SIG-M5 treated with dmso at 0.1 percent for 504 hours (cell line): ENCODE results near the gene SLC2A9.
A peak's percentile ranks its signal among the peaks of the same experiment; 100 is the strongest.

Source experiments
- DNase-seq: peaks from one replicate; lab custom pipeline; 2025; ENCODE audit not compliant: unreplicated experiment; lab: John Stamatoyannopoulos, UW

The SLC2A9 gene

DNA sequence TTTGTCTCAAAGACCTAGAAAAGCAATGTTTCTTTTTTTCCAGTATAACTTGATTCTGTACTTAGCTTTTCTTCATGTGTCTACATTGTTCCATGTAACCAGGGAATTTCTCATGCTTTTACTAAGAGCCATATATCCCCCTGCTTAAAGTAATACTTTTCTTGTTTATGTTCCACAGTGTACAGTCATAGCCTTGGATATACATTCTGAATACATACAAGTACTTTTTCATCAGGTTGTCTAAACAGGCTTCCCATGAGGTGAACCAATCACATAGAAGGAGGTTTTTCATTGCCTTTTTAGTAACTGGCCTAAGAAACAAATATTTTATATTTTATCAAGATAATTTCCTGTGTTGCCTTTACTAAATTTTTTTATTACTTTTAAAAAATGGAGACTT is 52.8 kb downstream of the SLC2A9 start:
- no peak for DNase-seq

DNA sequence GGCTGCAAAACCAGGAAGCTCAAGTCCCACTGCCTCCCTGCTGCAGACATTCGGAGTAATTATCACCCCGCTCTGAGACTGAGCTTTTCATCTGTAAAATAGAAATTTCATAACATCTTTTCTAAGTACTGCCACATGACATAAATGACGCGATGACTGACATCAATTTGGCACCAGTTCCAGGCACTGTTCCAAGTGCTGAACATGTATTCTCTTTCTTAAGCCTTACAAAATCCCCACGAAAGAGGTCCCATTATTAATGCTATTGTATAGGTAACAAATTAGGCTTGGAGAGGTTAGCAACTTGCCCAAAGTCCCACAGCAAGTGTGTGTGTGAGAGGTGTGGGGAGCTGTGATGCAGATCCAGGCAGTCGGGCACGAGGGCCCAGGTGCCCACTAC is 56.4 kb downstream of the SLC2A9 start:
- DNase-seq: no peak

DNA sequence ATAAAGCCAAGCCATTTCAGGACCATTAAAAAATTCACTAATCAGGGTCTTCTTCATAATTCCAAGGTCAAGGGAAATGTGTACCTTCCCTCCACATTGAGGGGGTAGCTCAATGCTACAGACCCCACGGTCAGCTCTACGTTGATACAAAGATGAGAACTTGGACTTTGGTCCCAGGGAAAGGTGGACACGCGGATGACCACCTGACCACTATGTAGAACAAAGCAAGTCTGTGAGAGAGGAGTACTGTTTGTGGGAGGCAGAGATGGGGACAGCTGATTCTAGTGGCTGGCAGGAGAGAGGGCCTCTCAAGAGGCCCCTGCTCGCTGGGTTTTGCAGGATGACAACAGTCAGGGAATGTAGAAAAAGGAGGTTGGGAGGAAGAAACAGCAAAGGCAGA is 58.0 kb downstream of the SLC2A9 start:
- DNase-seq: no peak

DNA sequence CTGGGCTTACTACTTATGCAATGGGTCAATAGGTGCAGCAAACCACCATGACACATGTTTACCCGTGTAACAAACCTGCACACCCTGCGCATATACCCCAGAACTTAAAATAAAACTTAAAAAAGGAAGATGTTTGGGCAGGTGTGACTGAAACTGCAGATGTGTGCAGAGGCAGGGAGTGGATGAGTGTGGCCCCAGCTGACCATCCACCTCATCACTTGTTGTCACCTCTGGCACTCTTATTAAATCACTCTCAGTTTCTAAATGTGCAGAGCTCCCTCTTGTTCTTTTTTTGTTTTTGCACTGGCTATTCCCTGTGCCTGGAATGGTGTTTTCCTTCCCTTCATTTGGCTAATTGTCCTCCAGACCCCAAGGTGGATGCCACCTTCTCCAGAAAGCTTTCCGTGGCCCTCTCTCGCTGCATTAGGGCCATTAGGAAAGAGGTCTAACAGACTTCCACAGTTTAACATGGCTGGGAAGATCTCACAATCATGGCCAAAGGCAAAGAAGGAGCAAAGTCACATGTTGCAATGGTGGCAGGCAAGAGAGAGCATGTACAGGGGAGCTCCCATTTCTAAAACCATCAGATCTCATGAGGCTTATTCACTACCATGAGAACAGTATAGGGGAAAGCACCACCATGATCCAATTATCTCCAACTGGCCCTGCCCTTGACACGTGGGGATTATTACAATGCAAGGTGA is 58.5 kb downstream of the SLC2A9 start:
- no peak for DNase-seq

DNA sequence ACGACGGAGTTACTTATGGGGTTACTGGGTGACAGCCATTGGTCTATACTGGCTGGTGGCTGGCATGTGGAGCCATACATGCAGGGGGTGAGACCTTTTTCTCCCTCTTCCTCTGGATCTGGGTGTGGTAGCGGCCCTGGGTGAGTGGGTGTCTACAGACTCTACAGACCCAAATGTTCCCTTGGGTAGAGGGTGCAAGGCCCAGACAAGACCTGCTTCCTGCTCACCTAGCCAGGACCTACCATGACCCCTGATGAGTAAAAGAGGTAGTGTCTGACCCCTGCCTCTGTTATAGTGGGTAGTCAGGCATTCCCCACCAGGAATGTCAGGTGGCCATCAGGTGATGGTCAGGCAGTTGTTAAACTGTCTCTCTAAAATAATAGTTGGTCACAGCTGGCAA is 66.8 kb downstream of the SLC2A9 start:
- no peak for DNase-seq

DNA sequence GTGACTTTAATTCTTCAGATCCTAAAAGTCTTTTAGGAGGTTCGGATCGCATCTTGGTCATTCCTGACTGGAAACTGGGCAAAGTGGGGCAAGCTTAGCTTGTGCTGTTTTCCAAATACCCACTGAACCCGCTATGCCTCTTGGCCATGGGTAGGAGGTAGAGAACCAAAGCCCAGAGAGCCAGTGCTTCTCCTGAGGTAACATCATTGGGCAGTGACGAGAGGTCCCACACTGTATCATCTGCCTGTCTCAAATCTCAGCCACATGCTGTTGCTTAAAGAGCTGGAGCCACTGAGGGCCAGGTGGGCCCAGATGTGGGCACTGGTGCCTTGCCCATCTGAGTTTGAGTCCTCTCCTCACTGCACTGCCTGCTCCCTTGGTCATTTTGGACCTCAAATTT is 68.2 kb downstream of the SLC2A9 start:
- DNase-seq: no peak

DNA sequence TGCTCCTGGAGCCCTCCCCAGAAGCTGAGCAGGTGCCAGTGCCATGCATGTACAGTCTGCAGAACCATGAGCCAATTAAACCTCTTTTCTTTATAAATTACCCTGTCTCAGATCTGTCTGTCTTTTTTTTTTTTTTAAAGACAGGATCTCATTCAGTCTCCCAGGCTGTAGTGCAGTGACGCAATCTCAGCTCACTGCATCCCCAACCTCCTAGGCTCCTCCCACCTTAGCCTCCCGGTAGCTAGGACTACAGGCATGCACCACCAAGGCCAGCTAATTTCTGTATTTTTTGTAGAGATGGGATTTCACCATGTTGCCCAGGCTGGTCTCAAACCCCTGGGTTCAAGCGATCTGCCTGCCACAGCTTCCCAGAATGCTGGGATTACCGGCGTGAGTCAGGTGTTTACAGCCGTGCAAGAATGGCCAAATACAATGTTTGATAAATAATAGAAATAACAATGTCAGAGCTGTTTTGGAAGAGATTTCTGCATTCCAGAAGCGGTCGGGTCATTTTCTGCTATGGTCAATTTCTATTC is 68.8 kb downstream of the SLC2A9 start:
- DNase-seq: peak; percentile 21

DNA sequence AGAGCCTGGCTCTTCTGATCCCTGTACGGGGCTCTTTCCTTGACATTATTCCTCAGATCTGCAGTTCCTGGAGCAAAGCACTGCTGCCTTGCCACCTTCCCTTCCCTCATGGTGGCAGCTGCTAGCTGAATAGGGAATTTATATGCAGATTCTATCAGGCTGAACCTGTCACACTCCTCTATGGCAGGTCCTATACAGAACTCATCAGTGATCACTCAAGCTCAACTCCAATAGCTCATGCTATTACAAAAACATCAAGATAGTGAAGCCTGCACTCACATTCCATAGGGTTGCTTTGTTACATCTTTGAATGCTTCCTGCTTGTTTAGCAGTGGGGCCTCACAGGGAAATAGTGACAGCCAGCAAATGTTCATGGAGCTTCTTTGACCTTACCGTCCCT is 71.7 kb downstream of the SLC2A9 start:
- no peak for DNase-seq

DNA sequence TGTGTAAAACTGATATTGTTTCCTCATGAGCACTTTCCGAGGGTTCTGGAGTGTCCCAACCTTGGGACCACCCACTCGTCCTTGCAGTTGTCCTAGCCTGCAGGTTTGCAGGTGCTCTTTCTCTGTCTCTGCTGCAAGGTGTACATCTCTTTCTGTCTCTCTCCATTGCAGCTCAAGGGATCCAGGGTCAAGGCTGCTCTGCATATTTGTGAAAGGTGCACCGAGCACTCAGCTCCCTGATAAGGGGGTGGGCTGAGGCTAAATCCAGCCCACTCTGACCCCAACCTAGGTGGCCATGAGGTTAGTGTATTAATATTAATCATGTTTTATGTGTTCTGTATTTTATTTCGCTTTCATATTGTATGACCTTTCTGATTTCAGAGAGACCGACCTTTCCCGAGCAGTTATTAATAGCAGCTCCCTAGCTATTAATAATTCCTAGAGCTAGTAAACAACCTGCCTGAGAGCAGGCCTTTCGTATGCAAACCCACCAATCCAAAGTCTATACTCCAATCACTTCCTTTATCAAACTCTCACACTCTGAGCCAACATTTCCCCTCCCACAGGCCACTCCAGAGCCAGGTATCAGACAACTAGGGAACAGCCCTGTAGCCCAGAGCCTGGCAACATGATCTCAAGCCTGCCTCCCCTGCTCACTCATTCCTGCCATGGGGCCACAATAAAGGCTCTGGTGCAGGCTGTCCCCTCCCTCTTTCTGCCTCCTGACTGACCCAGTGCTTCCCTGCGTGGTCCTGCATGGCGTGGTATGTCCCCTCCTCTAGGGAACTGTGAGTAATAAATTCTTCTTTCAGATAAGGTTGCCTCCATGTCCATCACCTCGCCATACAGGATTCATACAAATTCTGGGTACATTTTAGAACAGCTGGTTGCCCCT is 73.9 kb downstream of the SLC2A9 start:
- no peak for DNase-seq

DNA sequence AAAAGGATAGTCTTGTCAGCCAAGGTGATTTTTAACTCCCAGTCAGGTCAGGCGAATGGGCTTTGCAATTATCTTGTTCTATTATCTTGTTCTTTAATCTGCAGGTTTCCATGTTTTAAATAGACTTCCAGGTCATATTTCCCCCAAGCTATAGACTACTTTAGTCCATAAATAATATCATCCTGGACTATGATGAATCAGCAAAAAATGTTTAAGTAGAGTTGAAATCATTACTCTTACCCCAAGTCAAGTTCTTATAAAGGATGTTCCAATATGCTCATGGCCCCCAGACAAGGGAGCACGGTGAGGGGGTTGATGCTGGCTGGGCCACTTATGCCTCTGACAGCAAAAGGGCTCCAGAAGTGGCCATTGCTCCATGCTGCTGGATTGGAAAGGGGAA is 75.1 kb downstream of the SLC2A9 start:
- DNase-seq: no peak

DNA sequence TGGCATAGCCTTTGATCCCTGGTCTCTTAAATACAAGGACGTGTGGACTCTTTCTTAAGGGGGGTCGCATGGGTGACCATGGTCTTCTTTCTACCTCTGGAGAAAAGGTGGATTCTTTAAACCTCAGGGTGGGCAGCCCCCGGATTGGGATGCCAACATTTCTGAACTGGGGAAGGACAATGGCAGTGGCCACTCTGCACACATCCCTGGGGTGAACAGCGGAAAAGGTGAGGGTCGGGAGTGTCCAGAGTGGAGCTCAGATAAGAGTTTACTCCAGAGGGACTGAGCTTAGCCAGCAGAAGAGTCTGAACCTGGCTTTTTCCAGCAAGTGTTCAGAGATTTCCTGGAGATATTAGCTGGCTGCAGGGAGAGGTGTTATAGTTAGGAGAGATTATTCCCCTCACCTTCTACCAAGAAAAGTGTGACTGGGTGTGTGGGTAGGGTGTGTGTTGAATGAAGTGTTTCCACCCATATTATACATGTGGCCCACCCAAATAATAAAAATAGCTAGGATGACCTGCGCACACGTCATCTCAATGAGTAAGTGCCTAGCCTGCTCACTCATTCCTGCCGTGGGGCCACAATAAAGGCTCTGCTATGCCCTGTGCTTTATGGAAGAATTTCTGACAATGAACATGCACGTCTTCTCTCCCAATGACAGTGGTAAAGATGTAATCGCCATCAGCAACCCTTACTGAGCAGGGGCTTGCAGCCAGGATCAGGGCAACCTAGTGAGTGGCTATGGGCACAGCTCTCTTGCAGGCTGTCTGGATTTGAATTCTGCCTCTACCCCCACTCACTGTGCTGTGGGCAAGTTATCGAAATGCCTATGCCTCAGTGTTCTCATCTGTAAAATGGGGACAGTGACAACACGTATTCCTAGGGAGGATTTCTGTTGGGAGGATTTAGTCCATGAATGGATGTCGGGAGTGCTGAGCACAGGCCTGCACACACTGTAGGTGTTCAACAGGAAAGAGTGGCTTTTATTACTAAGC is 76.6 kb downstream of the SLC2A9 start:
- DNase-seq: no peak

DNA sequence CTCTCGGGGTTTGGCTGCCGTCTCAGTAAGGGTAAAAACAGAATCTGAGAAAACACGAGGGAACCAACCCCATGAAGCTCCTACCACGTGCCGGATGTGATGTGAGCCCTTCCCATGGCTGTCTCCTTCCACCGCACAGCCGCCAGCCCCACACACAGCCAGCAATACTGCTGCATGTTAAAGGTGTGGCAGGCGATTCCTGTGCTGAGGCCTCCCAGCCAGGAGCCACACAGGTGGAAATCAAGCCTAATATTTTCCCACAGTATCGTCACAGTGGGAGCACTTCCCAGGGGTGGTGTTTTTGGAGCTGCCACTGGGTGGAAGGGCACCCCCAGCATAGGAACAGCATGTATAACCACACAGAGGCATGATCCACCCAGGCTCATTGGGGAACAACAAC is 77.5 kb downstream of the SLC2A9 start:
- no peak for DNase-seq

DNA sequence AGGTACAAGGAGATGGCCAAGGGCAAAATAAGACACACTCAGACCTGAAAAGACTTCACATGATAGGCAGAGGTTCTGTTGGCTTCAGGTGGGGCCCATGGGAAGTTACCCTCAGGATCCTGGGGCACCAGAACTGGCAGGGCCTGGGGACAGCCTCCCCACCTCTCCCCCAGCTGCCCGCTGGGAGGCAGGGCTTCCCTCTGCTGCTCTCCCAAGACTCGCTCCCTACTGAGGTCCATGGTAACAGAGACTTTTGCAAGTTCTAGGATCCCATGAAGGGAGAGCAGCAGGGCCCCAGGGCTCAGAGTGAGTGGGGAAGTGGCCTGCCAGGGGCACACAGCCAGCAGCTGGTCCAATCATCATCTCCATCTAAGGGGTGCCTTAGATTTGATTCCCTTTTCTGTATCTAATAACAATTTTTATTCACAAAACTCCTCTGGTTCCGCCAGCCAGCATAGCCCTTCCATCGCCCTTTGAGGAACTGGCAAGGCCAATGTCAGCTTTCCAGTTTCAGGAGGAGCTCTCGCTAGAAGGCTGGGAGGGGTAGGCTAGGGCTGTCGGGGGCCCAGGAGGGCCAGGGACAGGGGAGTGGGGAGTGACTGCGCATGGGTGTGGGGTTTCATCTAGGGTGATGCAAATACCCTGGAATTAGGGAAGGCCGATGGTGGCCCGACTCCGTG is 78.2 kb downstream of the SLC2A9 start:
- DNase-seq: no peak

DNA sequence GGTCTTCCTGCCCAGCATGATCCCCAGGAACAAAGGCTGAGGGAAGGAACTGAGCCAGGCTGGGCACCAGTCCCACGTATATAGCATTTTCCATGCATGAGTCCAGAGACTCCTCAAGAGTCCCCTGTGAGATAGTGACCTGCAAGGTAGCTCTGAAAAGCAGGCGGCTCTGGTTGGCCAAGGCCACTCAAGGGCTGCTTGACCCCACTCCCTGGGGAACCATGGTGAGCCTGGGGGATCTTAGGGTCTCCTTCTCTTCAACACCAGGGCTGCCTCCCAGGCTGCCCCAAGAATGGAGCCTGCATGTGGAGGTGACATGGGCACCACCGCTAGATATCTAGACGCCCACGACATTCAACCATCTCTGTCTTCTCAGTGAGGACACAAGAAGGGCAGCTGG is 79.2 kb downstream of the SLC2A9 start:
- no peak for DNase-seq

DNA sequence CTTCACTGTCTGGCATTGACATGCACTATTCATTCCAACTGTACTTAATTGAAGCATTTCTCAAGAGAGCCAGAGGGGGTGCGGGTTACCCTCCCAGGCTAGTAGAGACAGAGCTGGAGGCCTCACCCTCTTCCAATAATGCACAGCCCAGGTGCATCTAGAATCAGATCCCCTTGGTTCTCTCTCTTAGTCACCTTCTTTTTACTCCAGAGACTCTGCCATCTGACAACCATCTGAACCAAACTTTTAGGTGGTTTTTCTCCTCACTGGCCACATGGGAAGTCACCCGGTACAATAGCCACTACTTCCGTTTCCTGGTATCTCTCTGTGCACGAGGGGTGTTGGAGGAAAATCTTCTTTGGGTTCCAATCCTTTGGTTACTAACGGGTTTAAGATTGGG is 81.3 kb downstream of the SLC2A9 start:
- no peak for DNase-seq

DNA sequence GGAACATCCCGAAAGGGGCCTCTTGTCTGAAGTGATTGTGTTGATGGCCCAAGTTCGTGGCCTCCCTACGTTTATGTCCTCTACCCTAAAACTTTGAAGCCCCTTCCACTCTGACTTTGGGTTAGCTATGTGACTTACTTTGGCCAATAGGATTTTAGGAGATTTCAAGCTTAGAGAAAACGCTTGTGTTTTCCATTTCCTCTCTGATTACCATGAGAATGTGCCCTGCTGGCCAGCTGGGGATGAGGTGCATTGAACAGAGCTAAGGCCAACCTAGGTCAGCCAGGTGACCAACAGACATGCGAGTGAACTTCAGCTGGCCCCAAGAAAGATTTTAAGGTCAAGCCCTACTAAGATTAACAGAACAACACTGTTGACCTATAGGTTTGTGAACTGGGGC is 82.4 kb downstream of the SLC2A9 start:
- DNase-seq: no peak

DNA sequence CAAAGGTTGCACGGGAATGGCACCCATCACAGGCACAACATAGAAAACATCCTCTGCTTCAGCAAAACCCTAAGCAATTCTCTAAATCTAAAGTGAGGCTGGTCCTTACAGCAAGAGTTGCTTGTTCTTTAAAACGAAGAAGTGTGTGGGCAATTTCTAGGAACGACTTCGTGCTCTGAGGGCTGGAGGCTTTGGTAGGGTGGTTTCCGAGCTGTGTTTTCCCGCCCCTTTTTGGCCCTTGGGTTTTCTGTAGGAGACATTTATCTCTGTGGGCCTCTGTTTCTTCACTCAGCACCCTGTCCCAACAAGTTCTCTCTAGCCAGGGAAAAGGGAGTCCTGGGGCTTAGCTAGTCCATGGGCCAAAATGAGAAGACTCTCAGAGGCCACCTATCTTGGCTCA is 84.2 kb downstream of the SLC2A9 start:
- DNase-seq: no peak

DNA sequence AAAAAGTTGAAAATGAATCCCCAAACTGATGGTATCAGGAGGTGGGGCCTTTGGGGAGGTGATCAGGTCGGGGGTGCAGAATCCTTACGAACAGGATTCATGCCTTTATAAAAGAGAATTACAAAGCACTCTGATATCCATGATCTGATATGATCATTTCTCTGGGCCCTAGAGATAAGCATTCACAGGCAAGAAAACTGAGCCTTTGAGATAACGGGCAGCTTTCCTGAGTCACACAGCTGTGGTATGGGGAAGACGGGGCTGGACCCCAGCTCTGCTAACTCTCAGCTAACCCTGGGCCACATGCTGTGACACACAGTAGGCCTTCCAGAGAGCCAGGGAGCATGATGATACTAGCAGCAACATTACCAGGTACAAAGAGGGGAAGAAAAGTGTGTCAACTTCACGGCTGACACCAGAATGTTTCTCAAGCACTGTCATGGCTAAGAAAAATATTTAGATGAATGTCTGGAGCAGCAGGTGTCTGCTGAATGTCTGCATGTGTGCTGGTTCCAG is 85.1 kb downstream of the SLC2A9 start:
- no peak for DNase-seq

DNA sequence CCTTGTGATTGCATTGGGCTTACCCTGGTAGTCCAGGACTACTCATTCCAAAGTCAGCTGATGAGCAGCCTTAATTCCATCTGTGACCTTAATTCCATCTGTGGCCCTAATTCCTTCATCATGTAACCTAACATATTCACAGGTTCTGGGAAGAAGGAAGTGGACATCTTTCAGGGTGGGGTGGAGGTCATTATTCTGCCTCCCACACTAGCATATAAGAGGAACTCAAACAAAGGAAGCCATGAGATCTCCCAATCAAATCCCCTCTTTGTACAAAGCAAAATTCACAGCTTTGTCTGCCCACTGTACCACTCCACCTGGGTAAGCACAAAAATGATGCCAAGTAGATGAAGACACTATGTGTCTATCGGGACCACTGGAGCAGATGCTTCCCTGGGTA is 87.3 kb downstream of the SLC2A9 start:
- DNase-seq: no peak

DNA sequence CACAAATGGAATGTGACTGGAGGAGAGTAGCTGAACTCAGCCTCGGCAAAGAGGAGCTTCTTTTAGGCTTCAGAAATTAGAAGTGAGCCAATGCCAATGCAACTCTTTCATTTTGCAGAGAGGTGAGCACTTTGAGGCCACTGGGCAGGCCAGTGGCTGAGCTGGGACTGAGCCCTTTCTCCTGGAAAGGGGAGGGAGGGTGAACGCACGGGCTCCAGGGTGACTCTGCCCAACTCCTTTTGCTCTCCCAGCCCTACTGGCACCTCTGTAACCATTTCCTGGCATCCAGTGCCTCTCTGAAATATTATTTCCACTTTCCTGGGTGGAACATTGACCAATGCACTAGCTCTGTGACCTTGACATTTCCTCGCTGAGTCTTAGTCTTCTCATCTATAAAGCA is 88.1 kb downstream of the SLC2A9 start:
- no peak for DNase-seq
